HG02885 (cell line): ENCODE measurements around the gene CA11.
A peak's percentile ranks its signal among the peaks of the same experiment; 100 is the strongest.
"Not testable (repeated sequence)": the region's sequence is repeated elsewhere in the genome, so short reads cannot be mapped to it uniquely, and the experiment has no call there.

Source experiments
- ATAC-seq: cut with Tn5 transposase; IDR thresholded peaks from one replicate; pipeline ENCODE4 v1.9.1; 2021; ENCODE audit warnings: mild to moderate bottlenecking; ENCODE audit not compliant: unreplicated experiment, poor library complexity

CA11 gene

GRCh38 chr19:48670699-48671445 is 24.9 kb upstream of the CA11 start:
- ATAC-seq: no peak

GRCh38 chr19:48669903-48670668 is 24.1 kb upstream of the CA11 start:
- ATAC-seq: no peak

GRCh38 chr19:48668761-48669160 is 22.8 kb upstream of the CA11 start:
- no peak for ATAC-seq

- ATAC-seq: no peak
These were observed 22.3 kb upstream of the CA11 start for GRCh38 chr19:48668332-48668731.

- no peak for ATAC-seq
These were observed 19.8 kb upstream of the CA11 start for GRCh38 chr19:48665786-48666185.

GRCh38 chr19:48664476-48664875 is 18.5 kb upstream of the CA11 start:
- no peak for ATAC-seq

- ATAC-seq: no peak
These were observed 17.7 kb upstream of the CA11 start for GRCh38 chr19:48663667-48664066.

GRCh38 chr19:48661711-48662090 is 15.7 kb upstream of the CA11 start:
- no peak for ATAC-seq

GRCh38 chr19:48660852-48661710 is 15.1 kb upstream of the CA11 start:
- ATAC-seq: peak; percentile 89

- ATAC-seq: no peak
These were observed 13.8 kb upstream of the CA11 start for GRCh38 chr19:48659768-48660167.

GRCh38 chr19:48658483-48658882 is 12.5 kb upstream of the CA11 start:
- no peak for ATAC-seq

- not testable (repeated sequence) for ATAC-seq
These were observed 11.8 kb upstream of the CA11 start for GRCh38 chr19:48657828-48658227.

GRCh38 chr19:48656840-48657474 is 11.0 kb upstream of the CA11 start:
- ATAC-seq: no peak

GRCh38 chr19:48654299-48655059 is 8.5 kb upstream of the CA11 start:
- ATAC-seq: no peak

GRCh38 chr19:48651683-48652048 is 5.7 kb upstream of the CA11 start:
- ATAC-seq: no peak

GRCh38 chr19:48650974-48651682 is 5.1 kb upstream of the CA11 start:
- ATAC-seq: no peak

- no peak for ATAC-seq
These were observed 2.1 kb upstream of the CA11 start for GRCh38 chr19:48648134-48648533.

- no peak for ATAC-seq
These were observed 782 bp upstream of the CA11 start for GRCh38 chr19:48646722-48647216.

- no peak for ATAC-seq
These were observed 377 bp downstream of the CA11 start for GRCh38 chr19:48645620-48646000.
